NT2/D1 (cell line): ENCODE data around the gene OR2S2.

Source experiments
- YY1 ChIP-seq: IDR thresholded peaks from 2 replicates; pipeline ENCODE4 v1.6.1; 2011; ENCODE audit not compliant: insufficient read length, insufficient read depth
- ZNF274 ChIP-seq: IDR thresholded peaks from 2 replicates; pipeline ENCODE4 v1.6.1; 2011; ENCODE audit warnings: mild to moderate bottlenecking, low read depth, low read length

- TF ChIP-seq ZNF274 (no peak), YY1 (no peak)
Measured at GRCh38 chr9:36006549-36007315, 48.8 kb upstream of the OR2S2 start.
